ENCODE measurements around the gene PAK4.

Gene PAK4

DNA sequence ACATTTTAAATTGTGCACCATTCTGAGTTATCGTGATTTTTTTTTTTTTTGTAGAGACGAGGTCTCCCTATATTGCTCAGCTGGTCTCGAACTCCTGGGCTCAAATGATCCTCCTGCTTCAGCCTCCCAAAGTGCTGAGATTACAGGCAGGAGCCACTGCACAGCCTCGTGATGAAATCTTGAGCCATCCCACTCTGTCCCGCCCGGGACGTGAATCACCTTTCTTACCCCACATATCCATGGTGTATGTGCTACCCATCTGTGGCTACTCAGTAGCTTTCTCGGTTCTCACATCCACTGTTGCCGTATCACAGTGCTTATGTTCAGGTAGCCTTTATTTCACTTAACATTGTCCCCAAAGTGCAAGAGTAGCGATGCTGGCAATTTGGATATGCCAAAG lies 26.5 kb downstream of the PAK4 start:
- peaks cover 0 to 28% (median 17%) of the 10 kb centered on the region in 4 experiments for H3K4me1 ChIP-seq (ENCODE audit: control extremely low read depth in 1 of 4, control insufficient read depth in 4 of 4, insufficient read depth in 4 of 4, low read length in 3 of 4)
- CTCF ChIA-PET, result interaction anchor here (0.6 to 3.6 kb wide), 4 partner anchors 30 to 1245 kb away, joined by 3 to 16 read pairs (median 3); no protein-coding TSS in a partner anchor
- no peaks in the 10 kb centered on the region for H3K27me3 ChIP-seq (replicated peaks in 2 of 5; ENCODE audit: control insufficient read depth in 4 of 5, insufficient read depth in 5 of 5, low read length in 4 of 5)
- DNase-seq, result no peak
- no peak overlapping the region for H3K4me3 ChIP-seq (ENCODE audit: control insufficient read depth in 1 of 7, extremely low read depth in 1 of 7, insufficient read depth in 4 of 7, low read depth in 2 of 7, low read length in 6 of 7)
- 95% methylated on average over 8 of the region's 10 CpGs for WGBS (ENCODE audit: insufficient coverage)
- H3K9me3 ChIP-seq (ENCODE audit: control extremely low read depth in 1 of 5, control insufficient read depth in 4 of 5, insufficient read depth in 2 of 5, low read depth in 1 of 5, low read length in 4 of 5), result peaks cover 0 to 6% (median 2%) of the 10 kb centered on the region in 5 experiments
- POLR2A ChIA-PET, result no interaction called here
- peaks cover 0 to 7% (median 1%) of the 10 kb centered on the region in 4 experiments for H3K36me3 ChIP-seq (ENCODE audit: control insufficient read depth in 4 of 4, insufficient read depth in 4 of 4, low read length in 3 of 4)
- H3K27ac ChIP-seq (ENCODE audit: insufficient read depth in 1 of 2, low read depth in 1 of 2, low read length in 2 of 2, poor library complexity in 1 of 2, severe bottlenecking in 2 of 2), result no peak overlapping the region

DNA sequence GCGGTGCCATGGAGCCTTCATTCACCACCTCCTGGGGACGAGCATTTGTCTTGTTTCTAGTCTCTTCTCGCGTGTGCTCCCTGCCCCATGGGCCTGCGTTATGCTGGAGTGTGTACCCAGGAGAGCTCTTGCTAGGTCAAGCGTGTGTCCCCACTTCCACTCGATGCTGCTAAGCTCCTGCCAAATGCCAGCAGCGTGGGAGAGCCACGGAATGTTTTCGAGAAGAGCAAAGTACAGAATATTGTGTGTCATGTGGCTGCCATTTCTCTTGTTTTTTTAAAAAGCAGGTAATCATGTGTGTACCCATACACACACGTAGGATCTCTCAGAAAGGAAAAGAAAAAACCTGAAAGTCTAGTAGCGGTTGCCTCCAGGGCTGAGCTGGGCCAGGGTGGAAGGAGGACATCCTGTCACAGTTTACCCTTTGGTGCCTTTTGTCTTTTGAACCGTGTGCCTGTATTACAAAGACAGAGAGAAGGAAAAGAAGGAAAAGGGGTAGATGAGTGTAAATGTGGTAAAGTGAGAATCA lies 28.6 kb downstream of the PAK4 start:
- no peak for DNase-seq
- peaks cover 0 to 4% (median 0%) of the 10 kb centered on the region in 4 experiments for H3K36me3 ChIP-seq (ENCODE audit: control insufficient read depth in 4 of 4, insufficient read depth in 4 of 4, low read length in 3 of 4)
- POLR2A ChIA-PET, result interaction anchor here (0.5 kb wide), 1 partner anchor 62 kb away, joined by 3 read pairs; no protein-coding TSS in a partner anchor
- H3K27me3 ChIP-seq (replicated peaks in 2 of 5; ENCODE audit: control insufficient read depth in 4 of 5, insufficient read depth in 5 of 5, low read length in 4 of 5), result no peaks in the 10 kb centered on the region
- no peak overlapping the region for H3K4me3 ChIP-seq (ENCODE audit: control insufficient read depth in 1 of 7, extremely low read depth in 1 of 7, insufficient read depth in 4 of 7, low read depth in 2 of 7, low read length in 6 of 7)
- peaks cover 0 to 42% (median 21%) of the 10 kb centered on the region in 4 experiments for H3K4me1 ChIP-seq (ENCODE audit: control extremely low read depth in 1 of 4, control insufficient read depth in 4 of 4, insufficient read depth in 4 of 4, low read length in 3 of 4)
- 99% methylated on average over 10 of the region's 13 CpGs for WGBS (ENCODE audit: insufficient coverage)
- H3K27ac ChIP-seq (ENCODE audit: insufficient read depth in 1 of 2, low read depth in 1 of 2, low read length in 2 of 2, poor library complexity in 1 of 2, severe bottlenecking in 2 of 2), result no peak overlapping the region
- CTCF ChIA-PET, result interaction anchor here (2.5 kb wide), 1 partner anchor 9 kb away, joined by 7 read pairs; no protein-coding TSS in a partner anchor
- peaks cover 0 to 1% (median 0%) of the 10 kb centered on the region in 5 experiments for H3K9me3 ChIP-seq (ENCODE audit: control extremely low read depth in 1 of 5, control insufficient read depth in 4 of 5, insufficient read depth in 2 of 5, low read depth in 1 of 5, low read length in 4 of 5)

DNA sequence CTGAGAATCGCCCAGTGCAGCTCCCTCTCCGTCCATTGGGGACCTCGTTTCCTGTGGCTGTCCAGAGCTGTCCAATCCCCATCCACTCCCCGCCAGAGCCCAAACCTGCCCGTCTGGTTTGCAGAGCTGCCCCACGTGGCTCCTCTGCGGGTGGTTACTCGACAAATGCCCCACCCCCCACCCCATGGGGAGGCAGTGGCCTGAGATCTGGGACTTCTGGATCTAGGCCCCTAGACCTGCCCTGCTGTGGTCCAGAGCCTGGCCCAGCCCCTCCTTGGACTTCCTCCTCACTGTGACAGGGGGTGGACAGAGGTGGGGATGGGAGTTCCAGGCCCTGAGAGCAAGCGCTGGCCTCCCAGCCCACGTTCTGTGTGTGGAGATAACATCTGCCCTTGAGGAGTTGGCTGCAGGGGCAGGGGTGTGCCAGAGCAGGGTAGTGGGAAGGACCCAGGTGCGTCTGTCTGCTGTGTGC lies 29.1 kb downstream of the PAK4 start:
- H3K4me3 ChIP-seq (ENCODE audit: control insufficient read depth in 1 of 7, extremely low read depth in 1 of 7, insufficient read depth in 4 of 7, low read depth in 2 of 7, low read length in 6 of 7), result no peak overlapping the region
- peaks cover 0 to 2% (median 0%) of the 10 kb centered on the region in 4 experiments for H3K36me3 ChIP-seq (ENCODE audit: control insufficient read depth in 4 of 4, insufficient read depth in 4 of 4, low read length in 3 of 4)
- H3K9me3 ChIP-seq (ENCODE audit: control extremely low read depth in 1 of 5, control insufficient read depth in 4 of 5, insufficient read depth in 2 of 5, low read depth in 1 of 5, low read length in 4 of 5), result no peaks in the 10 kb centered on the region
- H3K4me1 ChIP-seq (ENCODE audit: control extremely low read depth in 1 of 4, control insufficient read depth in 4 of 4, insufficient read depth in 4 of 4, low read length in 3 of 4), result peaks cover 0 to 42% (median 21%) of the 10 kb centered on the region in 4 experiments
- WGBS (ENCODE audit: insufficient coverage), result 54% methylated on average over 3 of the region's 11 CpGs
- CTCF ChIA-PET, result interaction anchor here (2.5 kb wide), 1 partner anchor 9 kb away, joined by 7 read pairs; no protein-coding TSS in a partner anchor
- H3K27ac ChIP-seq (ENCODE audit: insufficient read depth in 1 of 2, low read depth in 1 of 2, low read length in 2 of 2, poor library complexity in 1 of 2, severe bottlenecking in 2 of 2), result no peak overlapping the region
- DNase-seq, result no peak
- POLR2A ChIA-PET, result no interaction called here
- no peaks in the 10 kb centered on the region for H3K27me3 ChIP-seq (replicated peaks in 2 of 5; ENCODE audit: control insufficient read depth in 4 of 5, insufficient read depth in 5 of 5, low read length in 4 of 5)

DNA sequence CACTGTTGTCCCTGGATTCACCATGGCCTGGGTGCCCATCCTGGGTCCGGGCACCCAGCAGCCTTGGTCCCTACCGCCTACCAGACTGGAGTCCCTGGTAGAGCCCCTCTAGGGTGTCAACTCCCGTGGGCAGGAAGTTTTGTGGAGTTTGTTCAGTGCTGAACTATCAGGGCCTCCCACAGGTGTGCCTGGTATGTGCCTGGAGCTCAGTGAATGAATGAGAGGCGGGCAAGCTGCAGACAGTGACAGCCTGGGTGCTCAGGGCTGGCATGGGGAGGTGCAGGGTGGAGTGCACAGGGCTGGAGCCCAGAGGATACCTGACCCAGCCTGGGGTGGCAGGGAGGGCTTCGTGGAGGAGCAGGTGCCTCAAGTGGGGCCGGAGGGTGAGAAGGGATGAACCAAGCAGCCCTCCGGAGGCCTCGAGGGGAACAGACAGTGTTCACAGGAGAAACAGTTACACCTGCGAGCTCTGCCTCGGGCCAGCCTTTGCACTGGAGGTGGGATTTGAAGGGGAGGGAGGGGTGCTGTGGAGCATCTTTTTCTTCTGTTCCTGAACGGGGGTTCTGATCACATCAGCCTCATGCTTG lies 29.6 kb downstream of the PAK4 start:
- Histone ChIP-seq H3K27ac (ENCODE audit: insufficient read depth in 1 of 2, low read depth in 1 of 2, low read length in 2 of 2, poor library complexity in 1 of 2, severe bottlenecking in 2 of 2) (no peak overlapping the region), H3K36me3 (ENCODE audit: control insufficient read depth in 4 of 4, insufficient read depth in 4 of 4, low read length in 3 of 4) (peaks cover 0 to 2% (median 0%) of the 10 kb centered on the region in 4 experiments), H3K4me3 (ENCODE audit: control insufficient read depth in 1 of 7, extremely low read depth in 1 of 7, insufficient read depth in 4 of 7, low read depth in 2 of 7, low read length in 6 of 7) (no peak overlapping the region), H3K4me1 (ENCODE audit: control extremely low read depth in 1 of 4, control insufficient read depth in 4 of 4, insufficient read depth in 4 of 4, low read length in 3 of 4) (peaks cover 0 to 44% (median 21%) of the 10 kb centered on the region in 4 experiments), H3K9me3 (ENCODE audit: control extremely low read depth in 1 of 5, control insufficient read depth in 4 of 5, insufficient read depth in 2 of 5, low read depth in 1 of 5, low read length in 4 of 5) (no peaks in the 10 kb centered on the region), H3K27me3 (replicated peaks in 2 of 5; ENCODE audit: control insufficient read depth in 4 of 5, insufficient read depth in 5 of 5, low read length in 4 of 5) (no peaks in the 10 kb centered on the region)
- 86% methylated on average over 9 of the region's 11 CpGs for WGBS (ENCODE audit: insufficient coverage)
- ChIA-PET CTCF (interaction anchor here (2.2 kb wide), 1 partner anchor 9 kb away, joined by 6 read pairs; no protein-coding TSS in a partner anchor), POLR2A (no interaction called here)
- no peak for DNase-seq

DNA sequence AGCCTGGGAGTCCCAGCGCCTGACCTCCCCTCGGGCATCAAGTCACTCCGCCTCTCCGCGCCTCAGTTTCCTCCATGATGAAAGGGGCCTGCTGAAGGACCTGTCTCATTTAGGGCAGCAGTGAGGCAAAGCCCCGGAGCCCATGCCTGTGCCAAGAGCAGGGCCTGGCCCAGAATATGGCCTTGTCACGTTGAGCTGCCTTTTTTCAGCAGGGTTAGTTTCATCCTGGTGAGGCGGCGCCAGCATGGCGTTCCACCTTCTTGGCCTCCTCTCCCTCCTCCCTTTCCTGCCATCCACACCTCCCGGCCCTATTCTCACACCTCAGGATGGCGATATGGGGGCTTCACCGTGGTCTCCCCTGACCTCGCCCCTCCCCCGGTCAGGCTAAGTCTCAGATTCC lies 30.2 kb downstream of the PAK4 start:
- WGBS (ENCODE audit: insufficient coverage), result 94% methylated on average over 13 of the region's 15 CpGs
- Histone ChIP-seq H3K27ac (ENCODE audit: insufficient read depth in 1 of 2, low read depth in 1 of 2, low read length in 2 of 2, poor library complexity in 1 of 2, severe bottlenecking in 2 of 2) (no peak overlapping the region), H3K9me3 (ENCODE audit: control extremely low read depth in 1 of 5, control insufficient read depth in 4 of 5, insufficient read depth in 2 of 5, low read depth in 1 of 5, low read length in 4 of 5) (no peaks in the 10 kb centered on the region), H3K4me1 (ENCODE audit: control extremely low read depth in 1 of 4, control insufficient read depth in 4 of 4, insufficient read depth in 4 of 4, low read length in 3 of 4) (peaks cover 0 to 50% (median 21%) of the 10 kb centered on the region in 4 experiments), H3K4me3 (ENCODE audit: control insufficient read depth in 1 of 7, extremely low read depth in 1 of 7, insufficient read depth in 4 of 7, low read depth in 2 of 7, low read length in 6 of 7) (no peak overlapping the region), H3K36me3 (ENCODE audit: control insufficient read depth in 4 of 4, insufficient read depth in 4 of 4, low read length in 3 of 4) (peaks cover 0 to 2% (median 0%) of the 10 kb centered on the region in 4 experiments), H3K27me3 (replicated peaks in 2 of 5; ENCODE audit: control insufficient read depth in 4 of 5, insufficient read depth in 5 of 5, low read length in 4 of 5) (no peaks in the 10 kb centered on the region)
- no peak for DNase-seq
- POLR2A ChIA-PET, result no interaction called here
- CTCF ChIA-PET, result interaction anchor here (2.2 kb wide), 1 partner anchor 10 kb away, joined by 6 read pairs; no protein-coding TSS in a partner anchor

DNA sequence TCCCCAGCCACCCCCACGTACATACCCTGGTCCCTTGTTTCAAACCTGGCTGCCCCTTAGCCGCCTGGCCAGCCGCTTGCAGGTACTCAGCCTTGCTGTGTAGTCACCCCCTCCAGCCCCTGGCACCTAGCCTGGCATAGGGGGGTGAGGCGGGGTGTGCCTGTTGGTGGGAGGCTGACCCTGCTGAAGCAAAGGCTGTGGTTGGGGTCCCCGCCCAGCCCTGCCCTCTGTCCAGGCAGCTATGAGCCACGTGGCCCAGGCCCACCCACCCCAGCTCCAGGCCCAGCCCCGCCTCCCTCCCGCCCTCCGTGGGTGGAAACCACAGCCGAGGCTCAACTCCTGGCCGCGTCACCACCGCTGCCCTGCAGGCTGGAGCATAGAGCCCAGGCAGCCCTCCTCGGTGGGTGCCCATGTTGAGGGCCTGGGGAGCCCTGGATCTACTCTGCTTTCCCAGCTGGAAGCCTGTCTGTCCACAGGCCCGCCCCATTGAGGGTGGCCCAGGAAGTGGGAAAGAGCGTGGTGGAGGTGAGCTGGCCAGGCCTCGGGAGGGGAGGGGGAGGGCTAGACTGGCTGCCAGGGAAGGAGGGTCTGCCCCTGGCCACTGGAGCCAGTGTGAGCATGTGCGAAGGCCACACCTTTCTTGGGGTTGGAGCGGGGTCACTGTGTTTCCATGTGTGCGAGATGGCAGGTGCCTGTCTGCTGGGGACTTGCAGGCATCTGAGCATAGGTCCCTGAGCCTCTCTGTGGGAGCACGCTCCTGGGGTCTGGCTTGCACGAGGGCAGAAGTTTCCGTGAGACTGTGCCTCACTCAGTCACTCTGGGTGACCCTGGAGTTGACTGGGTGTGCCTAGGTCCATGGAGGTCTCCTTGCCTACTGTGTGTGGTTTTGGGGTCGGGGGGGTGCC lies 31.0 kb downstream of the PAK4 start:
- peaks cover 0 to 46% (median 16%) of the 10 kb centered on the region in 4 experiments for H3K4me1 ChIP-seq (ENCODE audit: control extremely low read depth in 1 of 4, control insufficient read depth in 4 of 4, insufficient read depth in 4 of 4, low read length in 3 of 4)
- no peak overlapping the region for H3K27ac ChIP-seq (ENCODE audit: insufficient read depth in 1 of 2, low read depth in 1 of 2, low read length in 2 of 2, poor library complexity in 1 of 2, severe bottlenecking in 2 of 2)
- 69% methylated on average over 12 of the region's 24 CpGs for WGBS (ENCODE audit: insufficient coverage)
- ChIA-PET POLR2A (no interaction called here), CTCF (interaction anchor here (2.2 kb wide), 1 partner anchor 10 kb away, joined by 6 read pairs; no protein-coding TSS in a partner anchor)
- H3K27me3 ChIP-seq (replicated peaks in 2 of 5; ENCODE audit: control insufficient read depth in 4 of 5, insufficient read depth in 5 of 5, low read length in 4 of 5), result no peaks in the 10 kb centered on the region
- no peak overlapping the region for H3K4me3 ChIP-seq (ENCODE audit: control insufficient read depth in 1 of 7, extremely low read depth in 1 of 7, insufficient read depth in 4 of 7, low read depth in 2 of 7, low read length in 6 of 7)
- H3K9me3 ChIP-seq (ENCODE audit: control extremely low read depth in 1 of 5, control insufficient read depth in 4 of 5, insufficient read depth in 2 of 5, low read depth in 1 of 5, low read length in 4 of 5), result no peaks in the 10 kb centered on the region
- peak in 2 of 3 donors; percentile 19 to 39 for DNase-seq
- peaks cover 0 to 2% (median 0%) of the 10 kb centered on the region in 4 experiments for H3K36me3 ChIP-seq (ENCODE audit: control insufficient read depth in 4 of 4, insufficient read depth in 4 of 4, low read length in 3 of 4)

Data from common myeloid progenitor, CD34-positive (primary cell).